HG03196 (cell line): ENCODE data around the gene THAP4.
"Not testable (repeated sequence)": the region's sequence is repeated elsewhere in the genome, so short reads cannot be mapped to it uniquely, and the experiment has no call there.

Source experiments
- ATAC-seq: cut with Tn5 transposase; IDR thresholded peaks from one replicate; pipeline ENCODE4 v1.9.1; 2021; ENCODE audit not compliant: unreplicated experiment

THAP4 gene

DNA sequence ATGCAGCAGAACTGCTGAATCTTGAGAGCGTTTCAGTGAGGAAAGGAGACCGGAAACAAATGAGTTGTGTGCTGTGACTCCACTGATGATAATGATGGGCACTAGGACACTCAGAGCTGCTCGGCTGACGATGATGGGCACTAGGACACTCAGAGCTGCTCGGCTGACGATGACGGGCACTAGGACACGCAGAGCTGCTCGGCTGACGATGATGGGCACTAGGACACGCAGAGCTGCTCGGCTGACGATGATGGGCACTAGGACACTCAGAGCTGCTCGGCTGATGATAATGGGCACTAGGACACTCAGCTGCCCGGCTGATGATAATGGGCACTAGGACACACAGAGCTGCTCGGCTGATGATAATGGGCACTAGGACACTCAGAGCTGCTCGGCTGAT, 47.1 kb downstream of the THAP4 start:
- ATAC-seq = not testable (repeated sequence)

GRCh38 chr2:241586564-241587264, 50.2 kb downstream of the THAP4 start:
- ATAC-seq = no peak

GRCh38 chr2:241584436-241584835, 52.5 kb downstream of the THAP4 start:
- no peak for ATAC-seq

DNA sequence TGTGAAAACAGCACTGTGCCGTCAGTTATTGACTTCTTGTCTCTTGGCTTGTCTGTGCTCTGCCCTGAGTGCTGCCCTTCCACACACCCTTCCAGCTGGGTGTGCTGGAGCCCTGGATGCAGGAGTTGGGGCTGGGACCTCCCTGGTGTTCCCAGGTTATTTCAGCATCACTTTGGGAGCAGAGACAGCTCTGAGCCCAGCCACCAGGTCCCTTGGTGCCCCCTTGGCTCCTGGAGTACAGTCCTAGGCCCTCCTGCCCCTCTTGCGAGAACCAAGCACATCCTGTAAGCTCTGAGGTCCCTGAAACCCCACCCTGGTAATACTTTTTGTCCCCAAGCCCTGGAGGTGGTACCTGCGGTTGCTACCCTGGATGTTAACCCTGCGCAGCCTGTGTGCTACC, 54.2 kb downstream of the THAP4 start:
- ATAC-seq = no peak

GRCh38 chr2:241582328-241582727, 54.6 kb downstream of the THAP4 start:
- no peak for ATAC-seq

DNA sequence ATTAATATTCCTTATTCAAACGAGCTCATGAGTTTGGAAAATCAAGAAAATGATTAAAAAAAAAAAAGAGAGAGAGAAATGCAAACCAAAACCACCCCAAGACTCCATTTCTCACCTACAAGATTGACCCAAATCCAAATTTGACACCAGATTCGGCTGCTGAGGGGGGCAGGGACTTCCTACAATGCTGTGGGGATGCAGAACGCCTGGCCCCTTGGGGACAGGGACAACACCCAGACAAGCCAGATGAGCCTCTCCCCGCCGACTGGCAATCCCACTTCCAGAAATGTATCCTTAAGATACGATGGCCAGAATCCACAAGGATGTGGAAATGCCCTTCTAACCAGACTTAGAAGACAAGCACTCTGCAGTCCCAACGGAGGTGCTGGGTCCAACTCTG, 57.7 kb downstream of the THAP4 start:
- ATAC-seq = no peak

DNA sequence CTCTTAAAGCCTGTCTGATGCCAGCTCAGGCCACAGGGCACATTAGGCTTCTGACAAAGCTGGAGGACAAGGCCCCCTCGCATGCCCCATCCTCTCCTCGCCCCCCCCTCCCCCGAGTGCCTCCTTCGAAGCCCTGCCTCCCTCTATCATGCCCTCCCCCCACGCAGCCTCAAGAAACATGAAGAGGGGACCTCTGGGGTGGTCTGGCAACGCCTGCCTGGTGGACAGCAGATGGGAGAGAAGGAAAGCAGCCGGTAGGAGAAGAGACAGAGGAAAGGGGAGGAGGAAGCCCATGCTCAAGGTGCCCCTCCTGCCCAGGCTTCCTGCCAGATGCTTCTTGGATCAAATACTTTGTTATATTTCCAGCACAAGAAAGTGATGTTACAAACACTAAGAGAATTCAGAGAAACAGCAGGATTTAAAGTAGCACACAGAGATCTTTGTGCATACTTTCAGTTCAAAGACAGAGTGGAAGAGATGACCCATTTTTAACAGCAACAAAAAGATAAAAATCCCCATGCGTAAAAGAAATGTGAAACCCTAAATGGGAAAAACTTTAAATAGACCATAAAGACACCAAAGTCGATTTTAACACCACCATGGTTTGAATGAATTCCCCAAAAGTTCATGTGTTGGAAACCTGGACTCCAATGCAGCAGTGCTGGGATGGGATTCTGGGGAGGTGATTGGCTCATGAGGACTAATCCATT, 59.4 kb downstream of the THAP4 start:
- ATAC-seq = no peak

- ATAC-seq = no peak
Observed at GRCh38 chr2:241576293-241576654, 60.7 kb downstream of the THAP4 start.

DNA sequence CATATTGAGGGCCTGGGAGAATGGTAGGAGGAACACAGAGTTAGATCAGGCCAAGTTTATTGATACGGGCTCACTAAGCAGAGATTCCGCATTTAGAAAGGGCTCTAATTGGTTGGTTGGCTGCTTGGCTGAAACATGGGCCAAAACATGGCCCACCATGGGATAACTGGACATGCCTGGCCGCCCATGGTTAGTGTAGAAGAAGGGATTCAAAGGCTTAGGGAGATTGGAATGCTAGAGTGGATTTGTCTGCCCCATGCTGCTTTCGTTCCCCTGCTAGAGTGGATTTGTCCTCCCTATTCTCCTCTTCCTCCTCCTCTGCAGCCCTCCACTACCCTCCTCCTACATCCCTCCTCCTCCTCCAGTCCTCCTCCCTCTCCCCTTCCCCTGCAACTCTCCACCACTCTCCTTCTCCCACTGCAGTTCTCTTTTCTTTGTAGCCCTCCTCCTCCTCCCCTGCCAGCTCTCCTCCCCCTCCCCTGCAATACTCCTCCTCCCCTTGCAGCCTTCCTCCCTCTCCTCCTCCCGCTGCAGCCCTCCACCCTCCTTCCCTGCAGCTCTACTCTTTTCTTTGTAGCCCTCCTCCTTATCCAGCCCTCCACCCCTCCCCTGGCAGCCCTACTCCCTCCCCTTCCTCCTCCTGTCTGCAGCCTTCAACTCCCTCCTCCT, 61.2 kb downstream of the THAP4 start:
- no peak for ATAC-seq

- no peak for ATAC-seq
Observed at GRCh38 chr2:241574911-241575623, 61.9 kb downstream of the THAP4 start.

DNA sequence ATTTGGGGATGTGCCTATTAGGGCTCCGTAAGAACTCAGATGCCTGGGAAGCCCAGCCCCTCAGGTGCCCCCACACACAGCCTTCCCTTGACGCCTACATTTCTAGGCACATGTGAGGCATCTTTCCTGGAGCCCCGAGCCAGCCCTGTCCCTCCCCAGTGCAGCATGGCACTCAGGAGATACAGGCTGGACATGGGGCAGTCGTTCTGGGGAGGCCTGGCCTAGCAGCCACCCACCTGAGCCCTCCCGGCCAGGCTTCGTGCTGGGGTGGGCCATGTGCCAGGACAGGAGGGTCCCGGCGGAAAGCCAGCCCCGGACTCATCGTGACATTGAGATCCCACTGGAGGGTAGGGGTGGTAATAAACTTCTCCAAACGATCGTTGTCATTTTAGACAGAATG, 63.2 kb downstream of the THAP4 start:
- no peak for ATAC-seq

DNA sequence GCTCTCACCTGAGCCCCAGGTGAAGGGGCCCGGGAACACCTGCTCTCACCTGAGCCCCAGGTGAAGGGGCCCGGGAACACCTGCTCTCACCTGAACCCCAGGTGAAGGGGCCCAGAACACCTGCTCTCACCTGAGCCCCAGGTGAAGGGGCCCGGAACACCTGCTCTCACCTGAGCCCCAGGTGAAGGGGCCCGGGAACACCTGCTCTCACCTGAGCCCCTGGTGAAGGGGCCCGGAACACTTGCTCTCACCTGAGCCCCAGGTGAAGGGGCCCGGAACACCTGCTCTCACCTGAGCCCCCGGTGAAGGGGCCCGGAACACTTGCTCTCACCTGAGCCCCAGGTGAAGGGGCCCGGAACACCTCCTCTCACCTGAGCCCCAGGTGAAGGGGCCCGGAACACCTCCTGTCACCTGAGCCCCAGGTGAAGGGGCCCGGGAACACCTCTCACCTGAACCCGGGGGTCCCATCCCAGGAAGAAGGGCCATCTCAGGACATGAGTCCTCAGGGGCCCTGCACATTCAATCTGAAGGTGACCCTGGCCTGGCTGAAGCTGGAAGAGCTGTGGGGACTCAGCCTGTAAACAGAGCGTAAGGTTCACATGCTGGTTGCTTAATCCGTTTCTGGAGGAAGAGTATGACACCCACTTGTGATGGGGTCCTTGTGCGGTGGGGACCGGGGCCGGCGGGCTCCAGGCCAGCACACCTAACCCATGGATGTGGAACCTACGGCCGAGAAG, 63.9 kb downstream of the THAP4 start:
- ATAC-seq = not testable (repeated sequence)

DNA sequence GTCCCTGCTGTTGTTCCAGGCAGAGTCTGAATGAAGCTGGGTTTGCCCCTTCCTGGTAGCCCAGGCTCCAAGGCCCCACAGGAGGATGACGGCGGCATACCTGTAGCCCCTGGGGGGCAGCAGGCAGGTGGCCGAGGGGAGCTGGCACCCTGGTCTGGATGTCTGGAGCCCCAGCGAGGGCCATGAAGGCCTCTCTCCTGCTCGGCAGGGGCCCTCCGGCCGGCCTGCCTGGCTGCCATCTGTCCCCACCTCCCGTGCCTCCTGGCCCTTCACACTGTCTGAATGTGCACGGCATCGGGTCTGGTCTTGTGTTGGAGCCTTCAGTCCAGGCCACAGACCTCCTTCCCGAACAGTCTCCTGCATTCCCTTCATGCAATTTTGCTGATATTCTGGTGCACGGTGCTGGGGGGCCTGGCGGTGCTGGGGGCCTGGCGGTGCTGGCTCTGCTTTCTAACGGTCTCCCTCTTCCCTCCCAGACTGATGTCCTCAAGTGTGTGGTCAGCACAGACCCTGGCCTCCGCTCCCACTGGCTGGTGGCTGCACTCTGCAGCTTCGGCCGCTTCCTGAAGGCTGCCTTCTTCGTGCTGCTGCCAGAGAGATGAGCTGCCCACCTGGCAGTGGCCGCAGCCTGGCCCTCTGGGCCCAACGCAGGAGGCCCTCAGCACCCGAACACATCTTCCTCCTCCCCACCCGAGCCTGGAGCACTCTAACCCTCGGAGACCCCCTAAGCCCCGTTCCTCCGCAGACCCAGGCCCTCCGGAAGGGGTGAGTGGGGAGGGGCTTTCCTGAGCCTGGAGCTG, 64.9 kb downstream of the THAP4 start:
- no peak for ATAC-seq

DNA sequence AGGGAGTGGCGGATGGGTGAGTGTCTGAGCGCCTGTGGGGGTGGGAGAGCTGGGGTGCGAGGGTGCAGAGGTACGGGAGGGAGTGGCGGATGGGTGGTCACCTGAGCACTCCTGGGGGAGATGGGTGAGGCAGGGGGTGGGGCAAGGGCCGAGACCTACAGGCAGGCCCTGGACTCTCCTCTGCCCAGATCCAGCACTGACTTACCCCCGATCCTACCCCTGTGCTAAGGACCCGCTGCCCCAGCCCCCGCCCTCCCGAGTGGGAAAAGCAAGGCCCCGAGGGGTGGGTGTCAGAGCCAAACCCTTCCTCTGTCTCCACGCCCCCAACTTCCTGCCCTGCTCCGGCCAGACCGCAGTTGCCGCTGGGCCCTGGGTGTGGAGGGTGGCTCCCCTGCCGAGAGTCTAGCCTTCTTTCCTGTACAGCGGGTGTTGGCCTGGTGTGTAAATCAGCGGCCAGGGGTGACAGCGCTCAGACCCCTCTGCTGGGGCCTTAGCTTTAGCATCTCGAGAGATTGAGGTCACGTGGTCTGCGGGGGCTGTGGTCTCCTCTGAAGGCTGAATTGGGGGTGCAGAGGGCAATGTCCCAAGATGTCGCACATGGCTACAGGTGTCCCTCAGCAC, 65.9 kb downstream of the THAP4 start:
- no peak for ATAC-seq

GRCh38 chr2:241569831-241570281, 67.1 kb downstream of the THAP4 start:
- no peak for ATAC-seq

DNA sequence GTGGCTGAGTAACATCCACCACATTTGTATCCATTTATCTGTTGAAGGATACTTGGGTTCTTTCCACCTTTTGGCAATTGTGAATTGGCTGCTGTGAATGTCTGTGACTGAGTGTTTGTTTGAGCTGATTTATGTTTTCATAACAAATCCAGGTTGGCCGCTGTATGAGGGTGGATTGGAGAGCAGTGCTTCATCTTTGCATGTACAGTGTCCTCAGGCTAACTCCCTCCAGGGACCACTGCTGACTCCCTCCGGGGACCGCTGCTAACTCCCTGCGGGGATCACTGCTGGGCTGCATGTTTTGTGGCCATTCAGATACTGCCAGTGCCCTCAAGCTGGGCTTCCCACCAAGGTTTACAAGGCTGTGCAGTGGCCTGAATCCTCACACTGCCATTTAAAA, 68.2 kb downstream of the THAP4 start:
- ATAC-seq = no peak

DNA sequence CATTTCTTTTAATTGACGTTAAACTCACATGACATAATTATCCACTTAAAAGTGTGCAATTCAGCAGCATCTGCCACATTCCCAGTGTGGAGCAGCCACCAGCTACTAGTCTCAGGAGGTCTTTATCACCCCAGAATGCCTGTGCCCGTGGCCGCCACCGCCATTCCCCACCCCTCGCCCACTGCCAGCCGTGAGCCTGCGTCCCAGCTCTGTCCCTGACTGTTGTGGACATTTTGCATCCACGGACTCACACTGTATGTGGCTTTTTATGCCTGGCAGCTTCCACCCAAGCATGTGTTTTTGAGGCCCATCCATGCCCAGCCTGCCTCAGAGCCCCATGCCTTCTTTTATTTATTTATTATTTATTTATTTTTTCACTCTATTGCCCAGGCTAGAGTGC, 69.2 kb downstream of the THAP4 start:
- no peak for ATAC-seq

GRCh38 chr2:241567266-241567665, 69.7 kb downstream of the THAP4 start:
- ATAC-seq = not testable (repeated sequence)

DNA sequence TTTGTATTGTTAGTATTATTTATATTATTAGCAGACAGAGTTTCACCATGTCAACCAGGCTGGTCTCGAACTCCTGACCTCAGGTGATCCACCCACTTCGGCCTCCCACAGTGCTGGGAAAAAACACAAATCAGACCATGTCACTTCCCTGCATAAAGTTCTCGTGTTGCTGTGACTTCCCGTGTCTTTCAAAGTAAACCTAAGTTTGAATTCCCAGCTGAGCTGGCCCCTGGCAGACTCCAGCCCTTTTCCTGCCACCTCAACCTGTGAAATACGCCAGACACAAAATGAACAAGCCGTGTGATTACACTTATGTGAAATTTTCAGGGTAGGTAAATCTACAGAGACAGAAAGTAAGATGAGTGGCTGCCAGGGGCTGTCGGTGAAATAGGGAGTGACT, 70.5 kb downstream of the THAP4 start:
- ATAC-seq = no peak

- not testable (repeated sequence) for ATAC-seq
Observed at GRCh38 chr2:241566021-241566420, 70.9 kb downstream of the THAP4 start.
